SIG-M5 treated with dmso at 0.1 percent for 504 hours (cell line): ENCODE data around the gene SDS.
A peak's percentile ranks its signal among the peaks of the same experiment; 100 is the strongest.
"Not testable (repeated sequence)": the region's sequence is repeated elsewhere in the genome, so short reads cannot be mapped to it uniquely, and the experiment has no call there.

ENCODE experiments used
- DNase-seq: peaks from one replicate; lab custom pipeline; 2025; ENCODE audit not compliant: unreplicated experiment; lab: John Stamatoyannopoulos, UW

SDS gene

DNA sequence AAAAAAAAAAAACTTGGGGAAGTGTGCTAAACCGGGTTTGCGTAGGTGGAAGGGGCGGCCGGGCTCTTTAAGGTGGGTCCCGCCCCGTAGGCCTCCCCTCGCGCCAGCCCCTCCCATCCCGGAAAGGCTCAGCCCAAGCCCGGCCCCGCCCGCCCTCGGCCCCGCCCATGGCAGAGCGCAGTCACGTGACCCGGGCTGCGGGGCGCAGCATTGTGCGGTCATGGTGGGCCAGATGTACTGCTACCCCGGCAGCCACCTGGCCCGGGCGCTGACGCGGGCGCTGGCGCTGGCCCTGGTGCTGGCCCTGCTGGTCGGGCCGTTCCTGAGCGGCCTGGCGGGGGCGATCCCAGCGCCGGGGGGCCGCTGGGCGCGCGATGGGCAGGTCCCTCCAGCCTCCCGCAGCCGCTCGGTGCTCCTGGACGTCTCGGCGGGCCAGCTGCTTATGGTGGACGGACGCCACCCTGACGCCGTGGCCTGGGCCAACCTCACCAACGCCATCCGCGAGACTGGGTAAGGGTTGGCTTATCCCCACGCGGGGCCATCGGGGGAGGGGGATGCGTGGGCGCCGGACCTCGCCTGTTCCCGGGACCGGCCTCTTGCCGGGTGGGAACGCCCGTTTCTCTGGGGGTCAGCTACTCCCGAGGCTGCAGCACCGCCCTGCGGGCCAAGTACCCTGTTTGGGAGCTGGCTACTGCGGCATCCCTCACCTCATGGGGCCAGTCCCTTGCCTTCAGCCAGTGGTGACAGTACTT is 45.1 kb downstream of the SDS start, which contains the start of gene PLBD2:
TSS of gene PLBD2 (plus strand) at position 207 of the 752 bp plus-strand sequence. CDS start at position 221, 14 bp downstream.
- peak; percentile 92 for DNase-seq

DNA sequence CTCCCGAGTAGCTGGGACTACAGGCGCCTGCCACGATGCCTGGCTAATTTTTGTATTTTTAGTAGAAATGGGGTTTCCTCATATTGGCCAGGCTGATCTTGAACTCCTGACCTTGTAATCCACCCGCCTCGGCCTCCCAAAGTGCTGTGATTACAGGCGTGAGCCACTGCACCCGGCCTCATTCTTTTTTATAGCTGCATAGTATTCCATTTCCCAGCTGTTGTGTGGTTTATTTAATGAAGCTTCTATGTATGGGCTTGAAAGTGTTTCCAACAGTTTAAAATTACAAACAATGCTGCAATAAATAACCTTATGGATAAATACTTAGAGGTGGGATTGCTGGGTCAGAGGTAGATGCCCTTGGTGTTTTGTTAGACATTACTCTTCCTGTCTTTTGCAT is 49.5 kb downstream of the SDS start:
- DNase-seq, result not testable (repeated sequence)

DNA sequence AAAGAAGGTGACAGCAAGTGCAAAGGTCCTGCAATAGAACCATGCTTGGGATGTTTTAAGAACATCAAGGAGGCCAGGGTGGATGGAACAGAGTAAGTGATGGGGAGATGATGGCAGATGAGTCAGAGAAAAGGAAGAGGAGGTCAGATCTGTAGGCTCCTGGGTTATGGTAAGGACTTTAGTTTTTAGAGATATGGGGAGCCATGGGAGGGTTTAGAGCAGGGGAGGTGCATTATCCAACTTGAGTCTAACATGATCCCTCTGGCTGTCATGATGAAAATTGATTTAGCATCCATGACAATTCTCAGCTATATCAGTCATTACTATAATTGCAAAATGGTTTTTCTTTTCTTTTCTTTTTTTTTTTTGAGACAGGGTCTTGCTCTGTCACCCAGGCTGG is 52.6 kb downstream of the SDS start:
- DNase-seq, result no peak

DNA sequence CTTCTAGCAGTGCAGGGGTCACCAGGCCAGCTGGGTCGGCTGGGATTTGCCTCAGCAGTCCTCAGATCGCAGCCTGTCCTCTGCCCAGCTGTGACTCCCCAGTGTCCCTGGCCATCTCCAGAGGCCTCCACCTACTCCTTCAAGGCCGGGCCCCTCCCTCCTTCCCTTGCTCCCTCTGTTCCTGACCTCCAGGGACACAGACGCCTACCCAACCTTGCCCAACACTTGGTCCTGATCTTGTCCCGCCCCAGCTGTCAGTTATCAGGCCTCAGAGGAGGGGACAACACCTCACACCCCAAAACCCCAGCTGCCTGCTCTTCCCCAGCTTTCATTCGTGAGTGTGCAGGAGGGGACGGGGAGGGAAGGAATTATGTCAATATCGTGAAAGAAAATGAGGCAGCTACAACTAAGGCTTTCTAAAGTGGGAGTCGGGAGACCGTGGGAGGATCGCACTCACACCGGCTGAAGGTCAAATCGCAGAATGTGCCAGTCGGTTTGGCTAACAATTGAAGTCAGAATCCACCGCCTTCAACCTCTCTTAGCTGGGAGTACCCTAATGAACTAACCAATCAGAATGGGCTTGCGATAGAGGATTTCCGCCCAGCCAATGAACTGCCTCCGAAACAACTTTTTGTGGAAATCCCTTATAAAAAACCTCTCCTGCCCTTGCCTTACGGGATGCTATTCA is 54.7 kb downstream of the SDS start:
- no peak for DNase-seq

DNA sequence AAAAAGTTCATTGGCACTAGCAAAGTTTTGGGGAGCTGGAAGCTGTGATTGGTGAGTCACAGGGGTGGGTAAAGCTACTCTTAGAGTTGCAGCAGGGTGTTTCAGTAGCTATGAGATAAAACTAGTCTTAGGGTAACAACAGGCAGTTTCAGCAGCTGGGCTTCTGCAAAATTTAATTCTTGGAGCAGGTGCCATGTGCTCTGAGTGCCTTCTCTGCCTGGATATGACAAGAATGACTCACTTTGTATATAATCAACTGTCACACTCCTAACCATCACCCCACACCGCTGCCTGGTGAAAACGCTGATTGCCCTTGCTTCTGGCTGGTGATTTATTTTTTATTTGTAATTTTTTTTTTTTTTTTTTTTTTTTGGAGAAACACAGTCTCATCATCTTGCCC is 55.8 kb downstream of the SDS start:
- DNase-seq, result no peak

DNA sequence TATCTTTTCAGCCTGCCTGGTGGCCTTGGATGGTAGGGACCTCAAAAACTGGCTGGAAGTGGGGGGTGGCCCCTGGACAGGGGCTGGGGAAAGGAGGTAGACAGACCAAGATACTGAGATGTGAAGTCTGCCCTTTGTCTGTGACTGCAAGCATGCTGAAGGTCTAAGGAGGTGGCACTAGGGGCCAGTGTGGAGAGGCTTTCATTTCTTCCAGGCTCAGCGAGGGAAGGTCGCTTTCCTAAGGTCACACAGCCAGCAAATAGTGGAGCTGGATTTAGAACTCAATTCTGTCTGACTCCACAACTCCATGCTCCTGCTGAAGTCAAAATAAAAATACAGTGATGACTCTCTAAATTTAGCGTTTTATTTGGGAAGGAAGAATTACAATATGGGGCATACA is 56.6 kb downstream of the SDS start:
- DNase-seq, result no peak

DNA sequence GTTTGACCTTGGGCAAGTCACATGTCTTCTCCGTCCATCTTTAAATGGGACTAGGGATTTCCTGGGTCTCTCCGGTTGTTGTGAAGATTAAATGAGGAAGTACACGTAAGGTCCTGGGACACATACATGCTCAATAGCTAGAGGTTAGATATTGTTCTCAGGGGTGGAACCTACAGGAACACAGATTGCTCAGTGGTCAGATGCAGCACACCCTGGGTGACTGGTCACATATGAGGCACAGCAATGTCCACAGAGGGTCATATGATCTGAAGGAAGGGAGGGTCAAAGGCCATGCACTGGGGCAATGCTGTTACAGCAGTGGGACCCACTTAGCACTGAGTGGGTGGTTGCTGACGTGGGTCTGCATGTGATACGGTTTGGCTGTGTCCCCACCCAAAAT is 57.3 kb downstream of the SDS start:
- no peak for DNase-seq

DNA sequence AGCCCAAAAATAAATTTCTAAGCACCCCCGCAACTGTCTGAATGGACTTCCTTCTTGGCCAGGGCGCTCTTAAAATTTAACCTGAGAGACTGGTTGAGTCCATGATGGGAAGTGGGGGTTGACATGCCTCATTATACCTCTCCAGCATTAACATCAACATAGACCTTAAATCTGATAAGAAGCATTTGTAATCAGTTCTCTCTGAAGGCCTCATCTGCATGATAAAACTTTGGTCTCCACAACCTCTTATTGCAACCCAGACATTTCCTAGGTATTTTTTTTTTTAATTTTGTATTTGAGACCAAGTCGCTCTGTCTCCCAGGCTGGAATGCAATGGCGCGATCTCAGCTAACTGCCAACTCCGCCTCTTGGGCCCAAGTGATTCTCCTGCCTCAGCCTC is 58.4 kb downstream of the SDS start:
- DNase-seq, result no peak
